Activated CD4-positive, alpha-beta T cell treated with anti-CD3 and anti-CD28 coated beads for 4 hours (primary cell): ENCODE measurements around the gene BRSK1.

Source experiments
- DNase-seq, 2 donors: peaks; one replicate each; pipeline ENCODE4 v3.0.0-alpha.2; 2020

BRSK1 gene

DNA sequence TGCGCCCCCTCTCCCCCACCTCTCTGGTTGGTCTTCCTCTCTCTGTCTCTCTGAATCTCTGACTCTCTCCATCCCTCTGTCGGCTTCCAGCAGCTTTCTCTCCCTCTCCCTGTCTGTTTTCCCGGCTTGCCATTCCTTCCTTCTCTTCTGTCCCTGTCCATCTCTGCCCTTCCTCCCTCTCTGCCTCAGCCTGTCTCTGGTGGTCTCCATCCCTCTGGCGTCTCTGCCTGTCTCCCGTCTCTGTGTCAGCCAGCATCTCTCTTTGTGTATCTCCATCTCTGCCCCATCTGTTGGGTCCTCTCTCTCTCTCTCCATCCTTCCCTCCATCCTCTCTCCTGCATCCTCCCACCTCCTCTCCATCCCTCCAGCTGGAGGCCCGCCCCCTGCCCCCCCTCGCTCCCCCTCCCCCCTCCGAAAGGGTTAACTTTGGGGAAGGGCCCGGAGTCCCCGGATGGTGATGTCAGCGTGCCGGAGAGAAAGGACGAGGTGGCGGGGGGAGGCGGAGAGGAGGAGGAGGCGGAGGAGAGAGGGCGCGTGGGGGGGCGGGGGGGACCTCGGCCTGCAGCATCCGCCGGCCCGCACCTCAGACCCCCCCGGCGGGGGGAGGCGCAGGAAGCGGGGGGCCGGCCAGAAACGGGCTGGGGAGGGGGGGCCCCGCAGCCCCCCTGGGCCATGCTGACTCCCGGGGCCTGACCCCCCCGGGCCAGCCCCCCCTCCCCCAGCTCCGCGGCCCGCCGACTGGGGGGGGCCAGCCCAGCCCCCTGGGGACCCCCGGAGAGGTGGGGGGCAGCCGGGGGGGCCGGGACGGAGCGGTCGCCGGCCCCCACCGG is at the start of gene BRSK1:
Gene BRSK1 (plus strand): TSS at position 450 of the 830 bp plus-strand sequence. CDS start 446 bp downstream, outside the sequence.
- DNase-seq = peak; percentile 50 to 58

DNA sequence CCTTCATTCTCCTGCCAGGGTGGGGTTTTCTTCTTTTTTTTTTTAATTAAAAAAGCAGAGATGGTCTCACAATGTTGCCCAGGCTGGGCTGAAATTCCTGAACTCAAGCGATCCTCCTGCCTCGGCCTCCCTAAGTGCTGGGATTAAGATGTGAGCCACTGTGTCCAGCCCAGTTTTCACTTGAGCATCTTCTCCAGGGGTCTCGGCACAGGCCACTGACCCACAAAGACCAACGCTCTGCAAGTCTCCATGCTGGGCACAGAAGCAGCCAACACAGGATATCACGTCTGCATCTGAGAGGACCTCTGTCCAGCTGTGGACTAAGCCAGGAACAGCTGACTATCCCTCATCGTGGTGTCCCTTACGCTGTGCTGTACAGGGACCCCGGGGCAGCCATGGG is 45.8 kb upstream of the BRSK1 start:
- DNase-seq = no peak

DNA sequence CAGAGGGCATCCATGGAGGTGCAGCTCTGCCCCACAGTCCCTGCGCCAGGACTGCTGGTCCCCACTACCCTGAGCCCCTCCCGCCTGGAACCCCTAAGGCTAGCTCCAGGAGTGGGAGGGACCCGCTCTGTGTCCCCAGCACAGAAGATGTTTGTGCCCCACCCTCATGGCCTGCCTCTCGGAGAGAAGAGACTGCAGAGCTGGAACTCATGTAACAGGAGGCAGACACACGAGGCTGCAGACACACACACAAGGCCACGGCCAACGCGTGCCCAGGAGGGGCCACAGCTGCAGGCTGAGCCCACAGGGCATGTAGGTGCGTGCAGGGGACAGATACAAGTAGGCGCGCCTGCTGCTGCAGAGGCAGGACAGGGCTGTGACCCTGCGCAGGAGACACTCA is 44.8 kb upstream of the BRSK1 start:
- no peak for DNase-seq

DNA sequence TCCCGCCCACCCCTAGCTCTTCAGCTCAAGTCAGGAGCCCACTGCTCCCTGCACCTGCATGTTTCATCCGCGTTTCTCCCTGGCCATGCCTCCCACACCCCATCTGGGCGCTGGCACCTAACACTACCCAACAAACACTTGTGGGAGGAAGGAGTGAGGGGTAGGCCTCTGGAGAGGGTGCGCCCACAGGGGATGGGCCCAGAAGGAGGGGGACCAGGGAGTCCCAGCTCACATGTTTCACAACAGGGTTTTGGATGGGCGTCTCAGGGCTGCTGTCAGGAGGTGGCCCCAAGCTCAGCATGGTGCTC is 43.1 kb upstream of the BRSK1 start:
- DNase-seq = no peak

DNA sequence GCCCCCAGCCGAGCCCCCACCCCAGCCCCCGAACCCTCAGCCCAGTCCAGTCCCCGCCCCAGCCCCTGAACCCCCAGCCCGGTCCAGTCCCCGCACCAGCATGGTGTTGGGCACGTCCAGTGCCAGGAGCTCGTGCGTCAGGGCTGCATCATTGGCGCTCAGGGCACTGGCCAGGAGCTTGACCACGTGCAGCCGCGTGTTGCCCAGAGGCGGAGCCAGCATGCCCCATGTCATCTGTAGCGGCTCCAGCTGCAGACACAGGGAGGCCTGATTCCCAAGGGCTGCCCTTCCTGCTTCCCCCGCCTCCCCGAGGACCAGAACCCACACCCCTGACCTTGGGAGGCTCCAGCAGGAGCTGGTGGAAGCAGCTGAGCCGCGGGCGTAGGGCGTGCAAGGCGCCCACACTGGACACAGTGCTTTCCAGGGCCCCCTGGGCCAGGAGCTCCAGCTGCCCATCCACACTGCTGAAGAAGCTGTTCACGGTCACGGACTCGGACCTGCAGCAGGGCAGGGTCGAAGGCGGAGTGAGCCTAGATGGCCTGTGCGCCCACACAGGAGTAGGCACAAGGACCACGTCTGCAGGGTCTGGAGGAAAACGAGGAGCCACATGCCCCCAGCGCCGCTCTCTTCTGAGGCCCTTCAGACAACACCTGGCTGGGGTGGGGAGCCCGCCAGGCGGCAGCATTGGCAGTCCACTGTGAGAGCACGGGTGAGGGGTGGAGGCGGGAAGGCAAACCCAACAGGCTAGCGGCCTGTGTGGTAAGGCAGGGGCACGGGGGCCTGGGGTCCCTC is 42.5 kb upstream of the BRSK1 start:
- no peak for DNase-seq

DNA sequence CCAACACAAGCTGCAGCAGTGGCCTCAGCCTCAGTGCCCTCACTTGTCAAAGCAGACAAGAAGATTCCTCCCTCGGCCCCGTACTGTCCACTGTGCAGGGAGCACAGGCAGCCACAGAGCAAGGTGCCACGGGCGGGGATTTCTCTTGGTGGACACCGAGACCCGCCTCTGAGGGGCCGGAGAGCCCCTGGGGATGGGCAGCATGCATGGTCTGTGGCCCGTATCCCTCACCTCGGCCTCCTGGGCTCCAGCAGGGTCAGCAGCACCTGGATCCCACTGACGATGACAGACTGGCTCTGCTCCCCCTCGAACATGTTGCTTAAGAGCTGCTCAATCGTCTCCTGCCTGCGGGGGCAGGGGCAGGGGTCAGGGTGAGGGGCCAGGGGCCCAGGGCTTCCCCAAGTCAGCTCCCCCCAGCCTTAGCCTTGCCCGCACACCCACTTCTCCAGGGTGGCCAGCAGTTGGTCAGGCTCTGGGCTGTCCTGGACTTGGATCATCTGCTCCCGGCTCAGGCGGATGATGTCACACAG is 41.8 kb upstream of the BRSK1 start:
- DNase-seq = no peak

DNA sequence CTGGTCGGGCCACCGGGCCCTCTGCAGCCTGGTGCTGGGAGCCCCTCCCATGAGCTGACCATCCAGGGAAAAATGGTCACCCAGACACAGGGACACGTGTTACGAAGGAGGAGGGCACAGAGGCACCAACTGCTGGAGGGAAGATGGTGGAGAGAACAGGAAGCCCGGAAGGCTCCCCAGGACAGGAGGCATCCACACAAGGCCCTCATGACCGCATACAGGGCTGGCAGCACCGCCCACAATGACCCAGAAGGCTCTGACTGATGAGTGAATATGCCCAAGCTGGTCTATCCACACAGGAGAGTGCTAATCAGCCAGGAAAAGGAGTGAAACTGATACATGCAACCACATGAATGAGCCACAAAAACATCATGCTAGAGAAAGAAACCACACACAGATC is 41.3 kb upstream of the BRSK1 start:
- no peak for DNase-seq

DNA sequence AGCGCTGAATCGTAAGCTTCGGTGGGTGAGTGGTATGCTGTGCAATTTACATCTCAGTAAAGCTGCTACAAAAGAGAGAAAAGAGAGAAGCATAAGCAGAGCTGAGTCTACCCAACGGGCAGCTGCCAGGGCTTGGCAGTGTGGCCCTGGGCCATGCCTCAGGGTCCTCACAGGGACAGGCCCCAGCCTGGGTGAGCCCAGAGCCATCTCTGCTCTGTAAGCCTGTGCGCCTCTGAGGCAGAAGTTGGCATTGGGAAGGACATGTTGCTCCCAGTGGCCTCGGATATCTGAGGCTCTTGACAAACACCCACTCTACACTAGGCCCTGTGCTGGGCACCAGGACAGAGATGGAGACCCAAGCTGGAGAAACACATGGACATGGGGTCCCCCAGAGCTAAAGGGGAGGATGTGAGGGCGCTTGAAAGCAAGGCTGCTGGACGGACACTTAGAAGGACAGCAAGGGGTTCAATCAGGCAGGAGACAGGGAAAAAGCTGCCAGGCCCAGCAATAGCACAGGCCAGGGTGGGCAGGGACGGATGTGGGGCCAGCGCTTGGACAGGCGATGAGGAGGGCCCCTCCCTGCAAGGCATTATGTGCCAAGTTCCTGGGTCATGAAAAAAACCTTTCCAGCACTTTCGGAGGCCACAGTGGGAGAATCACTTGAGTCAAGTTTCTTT is 39.7 kb upstream of the BRSK1 start:
- no peak for DNase-seq

DNA sequence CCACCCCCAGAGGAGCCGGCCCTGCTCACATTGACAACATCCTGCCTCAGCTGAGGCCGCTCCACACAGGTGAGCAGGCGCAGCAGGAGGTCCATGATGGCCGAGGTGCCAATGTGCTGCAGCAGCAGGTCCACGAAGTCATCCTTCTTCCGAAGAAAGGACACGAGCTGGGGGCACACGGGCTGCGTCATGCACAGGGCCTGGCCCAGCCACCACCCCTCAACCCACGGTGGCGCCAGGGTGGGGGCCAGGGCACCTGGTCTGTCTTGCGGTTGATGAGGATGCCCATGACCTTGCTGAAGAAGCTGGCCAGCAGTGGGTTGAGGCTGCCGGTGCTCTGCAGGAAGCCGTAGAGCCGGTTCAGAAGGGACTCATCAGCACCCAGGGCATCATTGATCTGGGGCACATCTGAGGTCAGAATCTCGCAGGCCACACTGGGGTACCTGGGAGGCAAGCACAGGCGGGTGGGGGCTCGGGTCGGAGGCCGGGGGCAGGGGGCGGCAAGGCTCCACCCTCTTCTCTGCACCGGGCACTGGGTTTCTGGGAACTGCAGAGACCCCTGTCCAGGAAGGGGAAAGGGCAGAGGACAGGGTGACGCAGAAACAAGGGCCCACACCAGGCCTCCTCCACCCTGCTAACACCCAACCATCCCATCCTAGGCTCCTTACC is 38.4 kb upstream of the BRSK1 start:
- no peak for DNase-seq

DNA sequence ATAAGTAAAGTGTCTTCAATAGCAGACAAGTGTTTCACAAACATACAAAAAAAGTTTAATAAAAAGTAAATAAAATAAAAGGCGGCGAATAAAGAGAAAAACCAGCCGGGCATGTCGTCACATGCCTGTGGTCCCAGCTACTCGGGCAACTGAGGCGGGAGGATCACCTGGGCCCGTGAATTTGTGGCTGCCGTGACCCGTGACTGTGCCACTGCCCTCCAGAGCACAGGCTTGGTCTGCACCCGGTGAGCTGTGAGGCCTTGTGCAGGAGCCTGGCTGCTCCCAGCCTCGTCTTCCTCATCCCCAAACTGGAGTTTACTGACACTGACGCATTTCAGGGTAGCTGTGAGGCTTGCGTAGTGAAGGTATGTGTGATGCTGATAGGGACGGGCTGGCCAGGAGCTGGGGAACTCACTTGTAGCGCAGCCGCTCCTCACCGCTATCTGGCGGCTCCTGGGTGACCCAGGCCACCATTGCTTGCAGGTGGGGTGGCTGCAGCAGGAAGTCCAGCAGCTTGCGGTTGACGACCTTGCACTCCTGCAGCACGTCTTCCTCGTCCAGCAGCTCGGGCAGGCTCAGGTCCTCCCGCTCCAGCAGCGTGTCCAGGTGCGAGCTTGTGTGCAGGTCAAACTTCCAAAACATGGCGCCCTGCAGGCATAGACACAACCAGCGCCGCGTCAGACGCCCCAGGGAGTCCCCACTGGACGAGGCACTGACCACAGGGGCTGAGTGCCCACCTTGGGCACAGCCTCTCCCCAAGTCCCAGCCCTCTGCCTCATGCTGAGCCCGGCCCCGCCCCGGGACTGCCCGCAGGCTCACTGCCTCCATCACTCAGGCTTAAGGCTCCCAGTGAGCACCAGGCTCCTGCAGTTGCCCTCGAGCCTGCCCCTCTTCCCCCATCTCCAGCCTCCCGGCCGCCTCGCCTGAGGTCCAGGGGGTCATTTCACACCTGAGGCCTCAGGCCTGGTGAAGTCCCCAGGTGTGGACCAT is 37.0 kb upstream of the BRSK1 start:
- DNase-seq = no peak

DNA sequence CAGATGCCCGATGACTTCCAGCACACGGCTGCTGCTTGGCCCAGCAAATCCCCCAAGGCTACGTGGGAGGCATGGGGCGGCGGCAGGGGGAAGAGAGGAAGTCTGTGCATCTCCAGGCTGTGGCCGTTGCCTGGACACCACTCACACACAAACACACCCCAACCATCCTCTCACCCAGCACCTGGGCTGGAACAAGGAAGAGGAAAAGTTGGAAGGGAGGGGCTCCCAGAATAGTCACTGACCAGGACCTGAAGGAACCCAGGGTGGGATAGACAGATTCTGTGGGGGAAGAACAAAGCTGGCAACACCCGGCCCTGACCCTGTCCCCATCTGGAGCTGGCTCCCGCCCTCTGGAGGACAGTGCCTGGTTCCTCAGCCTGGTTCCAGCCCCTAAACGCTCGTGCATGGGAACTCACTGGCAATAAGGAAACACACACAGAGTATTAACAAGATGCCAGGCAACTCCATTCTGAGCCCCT is 36.1 kb upstream of the BRSK1 start:
- no peak for DNase-seq

DNA sequence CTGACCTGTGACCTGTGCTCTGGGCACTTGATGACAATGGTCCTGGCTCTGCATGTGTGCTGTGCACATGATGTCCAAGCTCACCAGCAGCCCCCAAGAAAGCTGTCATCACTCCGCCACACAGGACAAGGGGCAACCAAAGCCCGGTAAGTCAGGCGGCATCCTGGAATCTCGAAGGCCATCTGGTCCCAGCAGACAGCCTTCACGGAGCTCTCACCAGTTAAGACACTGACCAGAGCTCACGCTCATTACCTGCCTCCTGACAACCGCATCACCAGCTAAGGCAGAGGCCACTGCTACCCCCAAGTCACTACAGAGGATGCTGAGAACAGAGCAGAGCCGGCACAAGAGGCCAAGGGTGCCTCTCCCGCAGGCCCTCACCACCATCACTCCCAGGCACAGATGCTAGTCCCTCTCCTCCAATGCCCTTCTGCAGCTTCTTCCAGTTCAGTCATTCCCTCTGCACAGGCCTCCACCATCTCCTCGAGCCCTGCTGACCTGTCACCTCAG is 35.6 kb upstream of the BRSK1 start:
- no peak for DNase-seq

DNA sequence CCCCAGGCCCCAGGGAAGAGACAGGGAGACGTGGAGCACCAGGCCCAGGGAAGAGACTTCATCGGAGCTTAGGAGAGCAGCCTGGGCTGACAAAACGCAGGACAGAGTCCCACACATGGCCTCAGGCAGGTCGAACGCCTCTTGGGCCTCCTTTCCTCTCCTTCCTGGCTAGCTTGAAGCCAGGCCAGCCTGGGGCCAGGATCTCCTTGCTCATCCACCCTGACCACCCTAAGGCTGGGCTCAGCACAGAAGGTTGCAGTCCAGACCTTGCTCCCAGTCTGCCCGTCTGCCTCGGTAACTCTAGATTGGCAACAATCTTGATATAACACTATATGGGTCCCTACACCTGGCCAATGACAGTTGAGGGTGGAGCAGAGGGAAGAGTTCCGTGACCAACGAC is 35.1 kb upstream of the BRSK1 start:
- no peak for DNase-seq

DNA sequence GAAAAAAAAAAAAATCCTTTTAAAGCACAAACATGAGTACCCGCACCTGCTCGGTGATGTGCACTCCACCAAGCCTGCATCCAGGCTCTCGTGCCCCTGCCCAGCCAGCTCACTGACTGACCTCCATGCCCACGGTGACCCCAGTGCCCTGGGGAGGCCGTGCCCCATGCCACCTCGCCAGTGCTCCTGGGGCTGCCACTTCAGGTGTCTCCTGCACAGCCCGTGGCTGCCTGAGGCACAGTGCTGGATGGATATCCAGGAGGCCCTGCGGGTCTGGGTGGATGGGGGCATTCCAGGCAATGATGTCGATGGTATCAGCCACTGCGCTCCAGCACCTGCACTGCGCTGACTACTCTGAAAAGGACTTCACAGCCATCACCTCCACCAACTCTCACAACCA is 34.0 kb upstream of the BRSK1 start:
- no peak for DNase-seq

DNA sequence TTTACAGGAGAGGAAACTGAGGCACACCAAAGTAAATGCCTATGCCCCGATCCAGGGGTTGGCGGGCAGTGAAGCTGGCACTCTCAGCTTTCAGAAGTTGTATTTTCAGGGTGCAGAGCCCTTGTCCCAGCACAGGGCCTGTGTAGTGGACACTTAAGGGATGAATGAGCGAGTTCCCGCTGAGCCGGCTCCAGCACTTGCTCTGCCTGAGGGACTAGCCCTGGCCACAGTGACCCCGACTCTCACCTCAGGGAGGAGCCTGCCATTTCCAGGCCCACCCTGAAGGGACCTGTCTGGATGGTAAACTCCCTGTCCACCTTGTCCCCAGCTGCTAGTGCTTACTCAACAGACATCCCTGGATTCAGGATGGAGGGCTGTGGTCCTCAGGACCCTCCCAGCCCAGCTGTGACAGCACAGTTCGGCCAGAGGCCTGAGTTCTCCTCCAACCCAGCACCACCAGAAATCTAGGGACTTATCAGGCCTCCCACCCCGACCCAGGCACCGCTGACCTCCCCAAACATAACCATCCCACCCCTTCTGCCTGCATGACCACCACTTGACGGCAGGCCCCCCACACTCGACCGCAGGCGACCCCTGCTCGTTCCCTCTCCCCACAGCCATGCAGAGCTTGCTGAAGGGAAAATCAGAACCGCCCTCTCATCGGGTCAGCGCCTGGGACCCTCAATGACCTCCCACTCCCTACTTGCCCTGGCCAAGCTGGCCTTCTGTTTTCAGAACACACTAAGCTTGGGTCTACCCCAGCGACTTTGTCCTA is 33.3 kb upstream of the BRSK1 start:
- no peak for DNase-seq

DNA sequence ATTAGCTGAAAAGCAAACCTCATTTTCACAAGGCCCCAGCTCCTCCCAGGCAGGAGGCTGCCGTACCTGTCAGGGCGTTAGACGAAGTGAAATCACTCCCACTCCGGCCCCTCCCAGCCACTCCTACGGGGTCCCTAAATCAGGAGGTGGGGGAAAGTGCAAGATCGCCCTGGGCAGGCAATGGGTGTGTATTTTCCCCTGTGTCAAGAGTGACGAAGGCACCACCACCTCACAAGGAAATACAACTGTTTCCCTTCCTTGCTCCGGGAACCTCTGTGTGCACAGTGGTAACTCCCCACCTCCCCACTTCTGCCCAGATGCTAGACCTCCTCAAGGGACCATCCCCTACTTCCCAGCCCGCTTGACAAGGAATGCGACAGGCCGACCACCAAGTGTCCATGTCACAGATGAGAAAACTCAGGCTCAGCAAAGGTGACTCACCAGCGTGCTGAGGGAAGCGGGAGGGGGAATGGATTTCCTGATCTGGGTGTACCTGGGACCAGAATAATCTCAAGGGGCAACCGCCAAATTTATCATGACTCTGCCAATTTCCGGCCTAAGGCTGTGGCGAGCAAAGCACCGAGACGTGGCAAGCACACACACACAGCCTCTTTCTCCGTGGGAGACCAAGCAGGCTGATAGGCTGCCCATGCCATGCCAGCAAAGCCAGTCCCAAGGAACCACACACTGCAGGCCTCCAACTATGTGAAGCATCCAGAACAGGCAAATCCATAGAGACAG is 32.3 kb upstream of the BRSK1 start:
- peak; percentile 36 to 38 for DNase-seq

DNA sequence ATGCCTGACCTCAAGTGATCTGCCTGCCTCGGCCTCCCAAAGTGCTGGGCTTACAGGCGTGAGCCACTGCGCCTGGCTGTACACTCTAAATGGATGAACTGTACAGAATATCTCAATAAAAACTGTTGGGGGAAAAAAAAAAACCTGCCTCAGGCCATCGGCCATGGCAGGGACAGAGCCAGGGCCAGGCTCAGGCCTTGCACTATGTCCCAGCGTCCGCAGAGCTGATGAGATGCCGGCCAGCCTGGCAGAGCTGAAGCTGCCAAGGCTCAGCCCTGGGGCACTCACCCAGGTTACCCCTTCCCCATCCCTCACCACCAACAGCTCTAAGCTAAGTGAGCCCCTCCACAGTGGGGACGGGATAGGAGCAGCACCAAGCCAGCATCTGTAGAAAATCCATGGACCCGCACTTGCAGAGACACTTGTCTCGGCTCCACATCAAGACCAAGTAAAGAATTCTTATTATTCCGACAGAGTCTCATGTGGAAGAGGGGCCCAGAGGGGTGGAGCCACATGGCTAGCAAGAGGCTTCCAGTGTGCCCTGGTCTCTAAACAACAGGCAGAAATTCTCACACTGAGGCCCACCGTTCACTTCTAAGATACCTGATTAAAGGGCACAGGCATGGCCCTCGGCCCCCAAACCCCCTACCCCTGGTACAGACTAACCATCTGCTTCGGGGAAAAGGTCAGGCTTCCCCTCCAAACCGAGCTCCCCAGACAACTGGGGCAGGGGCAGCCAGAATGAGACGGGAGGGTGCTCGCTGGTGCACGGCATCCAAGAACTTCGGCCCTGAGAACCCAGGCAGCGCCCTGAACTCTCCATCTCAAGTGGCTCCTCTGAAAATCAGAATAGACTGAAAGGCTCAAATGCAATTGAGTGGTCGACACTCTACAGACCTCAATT is 30.8 kb upstream of the BRSK1 start:
- DNase-seq = no peak

DNA sequence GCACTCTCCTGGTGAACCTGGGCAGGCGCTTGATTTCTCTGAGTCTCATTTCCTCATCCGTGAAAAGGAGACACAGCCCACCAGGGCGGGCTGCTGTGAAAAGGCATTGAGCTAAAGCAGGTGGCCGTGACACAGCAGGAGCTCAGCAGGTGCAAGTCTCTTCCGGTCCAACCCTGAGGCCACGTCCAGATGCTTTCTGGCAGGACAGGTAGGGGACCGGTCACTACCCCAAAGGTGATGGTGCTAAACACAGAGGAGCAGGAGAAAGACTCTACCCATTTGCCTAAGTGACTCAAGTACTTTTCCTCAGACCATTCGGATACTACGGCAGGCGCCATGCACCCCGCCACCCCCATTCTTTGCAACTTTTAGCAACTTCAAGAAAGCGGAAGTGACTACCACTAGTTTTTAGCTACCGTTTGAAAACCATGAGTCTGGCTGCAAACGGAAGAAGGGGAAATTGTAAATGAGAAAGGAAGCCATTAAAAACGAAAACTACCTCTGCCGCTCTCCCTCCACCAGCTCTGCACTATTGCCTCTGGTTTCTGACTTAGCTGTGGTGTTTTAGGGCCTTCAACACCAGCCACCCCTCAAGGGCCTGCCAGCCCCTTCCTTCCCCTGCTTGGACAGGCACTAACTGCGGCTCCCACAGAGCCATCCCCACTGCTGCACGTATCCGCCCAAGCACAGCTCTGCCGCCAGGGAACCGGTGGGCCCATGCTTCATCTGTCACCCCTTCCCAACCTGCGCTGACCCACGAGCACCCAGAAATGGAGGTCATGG is 29.8 kb upstream of the BRSK1 start:
- peak; percentile 59 to 62 for DNase-seq
